ENCODE measurements around the gene TAGLN. TPM values are rescaled to one million over a fixed set of nuclear protein-coding genes. Genes with fewer than 3 reads are reported as not detected.

The TAGLN gene
- total RNA-seq, 1 donor from 2014 or later: 12.9 TPM

GRCh38 chr11:117230999-117231841 is 32.0 kb downstream of the TAGLN start:
- no peak for DNase-seq

- no peak for DNase-seq
These were observed 32.6 kb downstream of the TAGLN start, which contains the start of gene PCSK7 for GRCh38 chr11:117231842-117232091. PCSK7 (minus strand) TSS chr11:117232073; CDS start chr11:117229844, 2,229 bp downstream.

- DNase-seq: peak; percentile 71
These were observed 33.1 kb downstream of the TAGLN start, which contains the start of gene RNF214 for GRCh38 chr11:117232092-117232878. RNF214 (plus strand) TSS chr11:117232671; CDS start chr11:117234273, 1,602 bp downstream.

GRCh38 chr11:117232911-117233409 is 33.8 kb downstream of the TAGLN start:
- no peak for DNase-seq

- no peak for DNase-seq
These were observed 39.1 kb downstream of the TAGLN start for GRCh38 chr11:117238221-117238620.

- DNase-seq: no peak
These were observed 40.1 kb downstream of the TAGLN start for GRCh38 chr11:117239295-117239694.

- DNase-seq: no peak
These were observed 49.2 kb downstream of the TAGLN start for GRCh38 chr11:117248341-117248740.

DNA sequence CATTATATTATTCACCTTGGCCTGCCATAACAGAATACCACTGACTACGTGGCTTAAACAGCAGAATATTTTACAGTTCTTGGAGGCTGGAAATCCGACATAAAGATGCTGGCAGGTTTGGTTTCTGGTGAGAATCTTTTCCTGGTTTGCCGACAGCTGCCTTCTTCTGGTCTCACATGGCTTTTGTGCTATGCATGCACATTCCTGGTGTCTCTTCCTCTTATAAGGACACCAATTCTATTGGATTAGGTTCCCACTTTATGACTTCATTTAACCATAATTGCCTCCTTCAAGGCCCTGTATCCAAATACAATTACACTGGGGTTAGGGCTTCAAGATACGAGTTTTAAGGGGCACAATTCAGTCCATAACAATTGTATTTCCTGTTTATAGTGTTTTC is 50.4 kb downstream of the TAGLN start:
- no peak for DNase-seq

GRCh38 chr11:117251506-117251905 is 52.3 kb downstream of the TAGLN start:
- DNase-seq: no peak

GRCh38 chr11:117255966-117256365 is 56.8 kb downstream of the TAGLN start:
- DNase-seq: no peak

- DNase-seq: no peak
These were observed 57.4 kb downstream of the TAGLN start for GRCh38 chr11:117256573-117256972.

Other genes with a start within 250 kb of the TAGLN start
- gene SIK3, start 100.9 kb upstream of the TAGLN start, total RNA-seq: 29.9 TPM
- 325 TPM for gene PAFAH1B2, start 55.1 kb upstream of the TAGLN start, total RNA-seq
- 8.1 TPM for gene SIDT2, start 20.6 kb upstream of the TAGLN start, total RNA-seq
- 24.0 TPM for gene PCSK7, start 32.7 kb downstream of the TAGLN start, total RNA-seq
- 16.4 TPM for gene RNF214, start 33.3 kb downstream of the TAGLN start, total RNA-seq
- 5.3 TPM for gene BACE1-AS, start 92.0 kb downstream of the TAGLN start, total RNA-seq
- 24.6 TPM for gene BACE1, start 116.9 kb downstream of the TAGLN start, total RNA-seq
- gene CEP164, start 128.5 kb downstream of the TAGLN start, total RNA-seq: 19.5 TPM